ENCODE results near the gene INTS1. TPM values are rescaled to one million over a fixed set of nuclear protein-coding genes. Genes with fewer than 3 reads are reported as not detected.
A peak's percentile ranks its signal among the peaks of the same experiment; 100 is the strongest.

INTS1 gene
- total and polyA plus RNA-seq, 2 experiments from 2014 or later: 35.1 to 111 TPM

- no peak overlapping the region for H3K4me2 ChIP-seq
- Mint-ChIP-seq H3K9me3 (no peaks in the 10 kb centered on the region), H3K36me3 (ENCODE audit: low read depth) (no peaks in the 10 kb centered on the region), H3K4me3 (no peak overlapping the region; the same call in 2 of the 3 replicates), H3K27ac (no peak overlapping the region), H3K4me1 (peaks cover 2% of the 10 kb centered on the region; the same call in 1 of the 3 replicates), H3K27me3 (ENCODE audit: insufficient read depth, low read depth, poor library complexity) (peaks cover 1% of the 10 kb centered on the region)
- no peaks in the 10 kb centered on the region for H3F3A ChIP-seq (replicated peaks; ENCODE audit: low read depth)
- no peaks in the 10 kb centered on the region for H4K20me1 ChIP-seq (replicated peaks; ENCODE audit: insufficient read depth)
- no peaks in the 10 kb centered on the region for H3K36me3 ChIP-seq (ENCODE audit: insufficient read depth)
- H3K4me3 ChIP-seq: no peak overlapping the region
- no peak for TF ChIP-seq CREB1 (CRISPR knock-in tag; IDR thresholded peaks at IDR 0.05; ENCODE audit: low read depth)
- TF ChIP-seq JUNB (IDR thresholded peaks at IDR 0.05; ENCODE audit: unreplicated experiment): no peak
- no peak for TF ChIP-seq EZH2phosphoT487 (IDR thresholded peaks at IDR 0.05; ENCODE audit: unreplicated experiment)
- no peak for TF ChIP-seq ZNF114 (CRISPR knock-in tag; IDR thresholded peaks at IDR 0.05)
- TF ChIP-seq CTCF (conservative IDR thresholded peaks at IDR 0.05; ENCODE audit: low read depth in 2 of 2): no peak
- DNase-seq (ENCODE audit: low spot score): no peak
- no peak overlapping the region for H3K27ac ChIP-seq (ENCODE audit: low read depth)
- peak; percentile 14 for ATAC-seq
- no peaks in the 10 kb centered on the region for H3K9me2 ChIP-seq (ENCODE audit: insufficient read depth)
- no peaks in the 10 kb centered on the region for H3K79me2 ChIP-seq (replicated peaks; ENCODE audit: insufficient read depth)
- H3K4me1 ChIP-seq (ENCODE audit: insufficient read depth): no peaks in the 10 kb centered on the region
- H3K27me3 ChIP-seq (ENCODE audit: insufficient read depth): no peaks in the 10 kb centered on the region
- H2AFZ ChIP-seq: no peak overlapping the region
These were observed 43.7 kb upstream of the INTS1 start for GRCh38 chr7:1547777-1548437.

- Mint-ChIP-seq H3K36me3 (ENCODE audit: low read depth) (no peaks in the 10 kb centered on the region), H3K27me3 (ENCODE audit: insufficient read depth, low read depth, poor library complexity) (peaks cover 1% of the 10 kb centered on the region), H3K4me3 (no peak overlapping the region), H3K4me1 (peaks cover 2% of the 10 kb centered on the region; the same call in 1 of the 3 replicates), H3K27ac (no peak overlapping the region), H3K9me3 (no peaks in the 10 kb centered on the region)
- H3K9me2 ChIP-seq (ENCODE audit: insufficient read depth): no peaks in the 10 kb centered on the region
- H3K4me1 ChIP-seq (ENCODE audit: insufficient read depth): no peaks in the 10 kb centered on the region
- DNase-seq (ENCODE audit: low spot score): no peak
- ATAC-seq: no peak
- no peaks in the 10 kb centered on the region for H3K79me2 ChIP-seq (replicated peaks; ENCODE audit: insufficient read depth)
- no peak overlapping the region for H3K4me3 ChIP-seq
- H3K27ac ChIP-seq (ENCODE audit: low read depth): no peak overlapping the region
- no peak overlapping the region for H3K4me2 ChIP-seq
- no peaks in the 10 kb centered on the region for H3K27me3 ChIP-seq (ENCODE audit: insufficient read depth)
- H3F3A ChIP-seq (replicated peaks; ENCODE audit: low read depth): no peaks in the 10 kb centered on the region
- no peak overlapping the region for H2AFZ ChIP-seq
- H4K20me1 ChIP-seq (replicated peaks; ENCODE audit: insufficient read depth): no peaks in the 10 kb centered on the region
- H3K36me3 ChIP-seq (ENCODE audit: insufficient read depth): no peaks in the 10 kb centered on the region
- TF ChIP-seq ZNF462 (CRISPR knock-in tag; IDR thresholded peaks at IDR 0.05): no peak
- no peak for TF ChIP-seq CTCF (conservative IDR thresholded peaks at IDR 0.05; ENCODE audit: low read depth in 2 of 2)
- TF ChIP-seq NANOG (IDR thresholded peaks at IDR 0.05; ENCODE audit: borderline replicate concordance): no peak
- no peak for TF ChIP-seq POLR2AphosphoS5 (IDR thresholded peaks at IDR 0.05; ENCODE audit: low read depth)
These were observed 43.0 kb upstream of the INTS1 start for GRCh38 chr7:1546909-1547776.

All from GM23338 (cell line).